ENCODE data around the gene ATF7. TPM values are rescaled to one million over a fixed set of nuclear protein-coding genes. Genes with fewer than 3 reads are reported as not detected.

ATF7 gene
- total RNA-seq, 1 donor from 2014 or later: 12.7 TPM

DNA sequence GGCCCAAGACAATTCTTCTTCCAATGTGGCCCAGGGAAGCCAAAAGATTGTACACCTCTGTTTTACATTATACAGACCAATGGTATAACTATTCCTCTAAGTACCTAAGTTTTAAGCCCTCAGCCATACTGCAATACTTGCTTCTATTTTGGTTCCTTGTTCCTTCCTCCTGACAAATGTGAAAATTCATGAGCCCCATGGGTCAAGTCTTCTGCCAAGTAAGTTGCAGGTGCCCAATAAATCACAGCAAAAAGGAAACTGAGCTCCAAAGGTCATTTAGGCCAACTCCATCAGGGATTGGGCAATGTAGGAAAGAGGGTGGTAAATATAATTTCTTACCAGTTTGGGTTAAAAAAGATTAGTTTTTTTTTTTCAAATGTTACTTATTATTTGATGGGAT, 61.2 kb downstream of the ATF7 start:
- Histone ChIP-seq H3K4me2 (no peak overlapping the region), H4K20me1 (ENCODE audit: low read depth) (peaks cover 14% of the 10 kb centered on the region), H3K27ac (no peak overlapping the region), H3K36me3 (no peaks in the 10 kb centered on the region), H3K9ac (no peak overlapping the region), H3K4me3 (no peak overlapping the region), H3K27me3 (no peaks in the 10 kb centered on the region), H2AFZ (replicated peaks) (no peak overlapping the region), H3K79me2 (ENCODE audit: low read depth) (no peaks in the 10 kb centered on the region), H3F3A (ENCODE audit: low read depth) (peaks cover 10% of the 10 kb centered on the region), H3K4me1 (peaks cover 24% of the 10 kb centered on the region), H3K9me3 (ENCODE audit: low read depth) (no peaks in the 10 kb centered on the region)
- peaks cover 6% of the 10 kb centered on the region for H3K4me1 Mint-ChIP-seq
- H3K27me3 Mint-ChIP-seq (ENCODE audit: insufficient read depth, low read depth): no peaks in the 10 kb centered on the region
- no peak for DNase-seq (ENCODE audit: low spot score)
- TF ChIP-seq EZH2 (IDR thresholded peaks at IDR 0.05): no peak
- TF ChIP-seq EZH2phosphoT487 (IDR thresholded peaks at IDR 0.05): no peak
- no peak for TF ChIP-seq CTCF (IDR thresholded peaks at IDR 0.05)
- peaks cover 5% of the 10 kb centered on the region for H3K36me3 Mint-ChIP-seq
- no peak overlapping the region for H3K27ac Mint-ChIP-seq
- H3K4me3 Mint-ChIP-seq: no peak overlapping the region
- no peaks in the 10 kb centered on the region for H3K9me3 Mint-ChIP-seq

- Histone ChIP-seq H4K20me1 (ENCODE audit: low read depth) (peaks cover 14% of the 10 kb centered on the region), H3K4me1 (peaks cover 22% of the 10 kb centered on the region), H3K9ac (no peak overlapping the region), H3K27ac (no peak overlapping the region), H3K4me2 (no peak overlapping the region), H3K9me3 (ENCODE audit: low read depth) (no peaks in the 10 kb centered on the region), H3F3A (ENCODE audit: low read depth) (peaks cover 10% of the 10 kb centered on the region), H2AFZ (replicated peaks) (no peak overlapping the region), H3K4me3 (no peak overlapping the region), H3K27me3 (no peaks in the 10 kb centered on the region), H3K79me2 (ENCODE audit: low read depth) (no peaks in the 10 kb centered on the region), H3K36me3 (no peaks in the 10 kb centered on the region)
- Mint-ChIP-seq H3K27ac (no peak overlapping the region), H3K4me3 (no peak overlapping the region), H3K9me3 (no peaks in the 10 kb centered on the region), H3K27me3 (ENCODE audit: insufficient read depth, low read depth) (no peaks in the 10 kb centered on the region), H3K4me1 (peaks cover 6% of the 10 kb centered on the region), H3K36me3 (peaks cover 5% of the 10 kb centered on the region)
- TF ChIP-seq EZH2 (IDR thresholded peaks at IDR 0.05) (no peak), EZH2phosphoT487 (IDR thresholded peaks at IDR 0.05) (no peak), CTCF (IDR thresholded peaks at IDR 0.05) (no peak)
- no peak for DNase-seq (ENCODE audit: low spot score)
Measured at GRCh38 chr12:53564278-53564677, 61.9 kb downstream of the ATF7 start.

GRCh38 chr12:53563452-53564028, 62.6 kb downstream of the ATF7 start:
- H3K27me3 ChIP-seq: no peaks in the 10 kb centered on the region
- H3K27ac ChIP-seq: no peak overlapping the region
- no peak overlapping the region for H3K4me3 Mint-ChIP-seq
- H2AFZ ChIP-seq (replicated peaks): no peak overlapping the region
- TF ChIP-seq CTCF (IDR thresholded peaks at IDR 0.05) (no peak), EZH2 (IDR thresholded peaks at IDR 0.05) (no peak), EZH2phosphoT487 (IDR thresholded peaks at IDR 0.05) (no peak)
- no peak for DNase-seq (ENCODE audit: low spot score)
- peaks cover 10% of the 10 kb centered on the region for H3F3A ChIP-seq (ENCODE audit: low read depth)
- peaks cover 10% of the 10 kb centered on the region for H4K20me1 ChIP-seq (ENCODE audit: low read depth)
- H3K79me2 ChIP-seq (ENCODE audit: low read depth): no peaks in the 10 kb centered on the region
- H3K9ac ChIP-seq: no peak overlapping the region
- no peaks in the 10 kb centered on the region for H3K27me3 Mint-ChIP-seq (ENCODE audit: insufficient read depth, low read depth)
- H3K4me2 ChIP-seq: no peak overlapping the region
- peaks cover 19% of the 10 kb centered on the region for H3K4me1 ChIP-seq
- H3K4me3 ChIP-seq: no peak overlapping the region
- no peak overlapping the region for H3K27ac Mint-ChIP-seq
- no peaks in the 10 kb centered on the region for H3K9me3 ChIP-seq (ENCODE audit: low read depth)
- H3K4me1 Mint-ChIP-seq: peaks cover under 1% of the 10 kb centered on the region
- H3K36me3 ChIP-seq: no peaks in the 10 kb centered on the region
- no peaks in the 10 kb centered on the region for H3K9me3 Mint-ChIP-seq
- peaks cover 5% of the 10 kb centered on the region for H3K36me3 Mint-ChIP-seq

Data from neural progenitor cell (in vitro differentiated cells).